Neural progenitor cell (in vitro differentiated cells): ENCODE measurements around the gene PTPRN2. TPM values are rescaled to one million over a fixed set of nuclear protein-coding genes. Genes with fewer than 3 reads are reported as not detected.

Experiments used
- DNase-seq: peaks from one replicate; pipeline ENCODE4 v3.0.0-alpha.2; 2016; ENCODE audit warnings: low spot score
- H2AFZ ChIP-seq: fragments of 200-600 bp; sonication (generic); replicated peaks from 2 replicates; pipeline ENCODE4 v1.6.1; 2016; ENCODE audit warnings: antibody characterized with exemption
- H3F3A ChIP-seq: fragments of 200-600 bp; sonication (generic); 2 replicates; pipeline ENCODE4 v1.6.1; 2016; ENCODE audit warnings: antibody characterized with exemption, low read depth
- H3K27ac ChIP-seq: fragments of 200-600 bp; sonication (generic); 2 replicates; pipeline ENCODE4 v1.5.1; 2016; ENCODE audit warnings: mild to moderate bottlenecking
- H3K27me3 ChIP-seq: fragments of 200-600 bp; sonication (generic); 2 replicates; pipeline ENCODE4 v1.6.1; 2016; ENCODE audit warnings: mild to moderate bottlenecking, moderate library complexity
- H3K36me3 ChIP-seq: fragments of 200-600 bp; sonication (generic); 2 replicates; pipeline ENCODE4 v1.5.1; 2016
- H3K4me1 ChIP-seq: fragments of 200-600 bp; sonication (generic); 2 replicates; pipeline ENCODE4 v1.6.1; 2016; ENCODE audit warnings: mixed run types
- H3K4me2 ChIP-seq: fragments of 200-600 bp; sonication (generic); 2 replicates; pipeline ENCODE4 v1.6.1; 2016
- H3K4me3 ChIP-seq: fragments of 200-600 bp; sonication (generic); 2 replicates; pipeline ENCODE4 v1.5.1; 2016
- H3K79me2 ChIP-seq: fragments of 200-600 bp; sonication (generic); 2 replicates; pipeline ENCODE4 v1.6.1; 2016; ENCODE audit warnings: low read depth
- H3K9ac ChIP-seq: fragments of 200-600 bp; sonication (generic); 2 replicates; pipeline ENCODE4 v1.6.1; 2016
- H3K9me3 ChIP-seq: fragments of 200-600 bp; sonication (generic); 2 replicates; pipeline ENCODE4 v1.5.1; 2016; ENCODE audit warnings: low read depth
- H4K20me1 ChIP-seq: fragments of 200-600 bp; sonication (generic); 2 replicates; pipeline ENCODE4 v1.6.1; 2016; ENCODE audit warnings: low read depth
- H3K27ac Mint-ChIP-seq: 3 replicates; pipeline ENCODE4 v1.8.0; 2021; ENCODE audit warnings: mixed read lengths
- H3K27me3 Mint-ChIP-seq: 2 replicates; pipeline ENCODE4 v1.8.0; 2022; ENCODE audit warnings: low read depth, mild to moderate bottlenecking, inconsistent platforms, moderate library complexity, mixed read lengths; ENCODE audit not compliant: insufficient read depth
- H3K36me3 Mint-ChIP-seq: 3 replicates; pipeline ENCODE4 v1.8.0; 2021; ENCODE audit warnings: mixed read lengths
- H3K4me1 Mint-ChIP-seq: 3 replicates; pipeline ENCODE4 v1.8.0; 2021; ENCODE audit warnings: mixed read lengths
- H3K4me3 Mint-ChIP-seq: 3 replicates; pipeline ENCODE4 v1.8.0; 2021; ENCODE audit warnings: mild to moderate bottlenecking, moderate library complexity, mixed read lengths
- H3K9me3 Mint-ChIP-seq: 3 replicates; pipeline ENCODE4 v1.8.0; 2020; ENCODE audit warnings: mixed read lengths
- EZH2 ChIP-seq: fragments of 200-600 bp; sonication (generic); IDR thresholded peaks from 2 replicates; pipeline ENCODE4 v1.6.1; 2017; ENCODE audit warnings: antibody characterized with exemption, mild to moderate bottlenecking, moderate library complexity
- EZH2phosphoT487 ChIP-seq: fragments of 200-600 bp; sonication (generic); IDR thresholded peaks from 2 replicates; pipeline ENCODE4 v1.6.1; 2017; ENCODE audit warnings: antibody characterized with exemption
- total RNA-seq: library from RNA; depleted of rRNA; stranded (reverse); fragments of >200 nt; gene quantifications from 2 replicates; pipeline ENCODE4 v1.2.3, GENCODE V29; 2015; ENCODE audit warnings: low replicate concordance
- TF ChIP-seq, protein P1 (sequence below): fragments of 200-600 bp; sonication (generic); IDR thresholded peaks from 2 replicates; pipeline ENCODE4 v1.5.1; 2017; ENCODE audit warnings: antibody characterized with exemption, mild to moderate bottlenecking

Gene PTPRN2
- total RNA-seq, 1 donor from 2014 or later: 3.0 TPM

DNA sequence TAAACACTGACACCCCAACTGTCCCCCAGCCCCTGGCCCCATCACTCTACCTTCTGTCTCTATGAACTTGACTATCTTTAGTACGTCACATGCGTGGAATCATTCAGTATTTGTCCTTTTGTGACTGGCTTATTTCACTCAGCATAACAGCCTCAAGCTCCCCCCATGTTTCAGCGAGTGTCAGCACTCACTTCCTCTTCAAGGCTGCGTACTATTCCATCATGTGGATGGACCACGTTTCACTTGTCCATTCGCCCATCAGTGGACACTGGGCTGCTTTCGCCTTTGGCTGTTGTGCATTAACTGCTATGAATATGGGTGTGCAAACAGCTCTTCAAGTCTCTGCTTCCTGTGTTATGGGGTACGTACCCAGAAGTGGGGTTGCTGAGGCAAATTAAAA lies 100.7 kb downstream of the PTPRN2 start:
- Histone ChIP-seq H3K4me2 (no peak overlapping the region), H3K9me3 (no peaks in the 10 kb centered on the region), H3K36me3 (no peaks in the 10 kb centered on the region), H4K20me1 (no peaks in the 10 kb centered on the region), H2AFZ (no peak overlapping the region), H3K4me3 (no peak overlapping the region), H3K27me3 (no peaks in the 10 kb centered on the region), H3K79me2 (no peaks in the 10 kb centered on the region), H3K4me1 (peaks cover 6% of the 10 kb centered on the region), H3F3A (no peaks in the 10 kb centered on the region), H3K27ac (no peak overlapping the region), H3K9ac (no peak overlapping the region)
- peaks cover 22% of the 10 kb centered on the region for H3K4me1 Mint-ChIP-seq
- no peak for DNase-seq
- no peaks in the 10 kb centered on the region for H3K36me3 Mint-ChIP-seq
- peaks cover 5% of the 10 kb centered on the region for H3K9me3 Mint-ChIP-seq
- no peak overlapping the region for H3K4me3 Mint-ChIP-seq
- no peak overlapping the region for H3K27ac Mint-ChIP-seq
- no peak for TF ChIP-seq EZH2
- TF ChIP-seq EZH2phosphoT487: no peak
- TF ChIP-seq, protein P1, sequence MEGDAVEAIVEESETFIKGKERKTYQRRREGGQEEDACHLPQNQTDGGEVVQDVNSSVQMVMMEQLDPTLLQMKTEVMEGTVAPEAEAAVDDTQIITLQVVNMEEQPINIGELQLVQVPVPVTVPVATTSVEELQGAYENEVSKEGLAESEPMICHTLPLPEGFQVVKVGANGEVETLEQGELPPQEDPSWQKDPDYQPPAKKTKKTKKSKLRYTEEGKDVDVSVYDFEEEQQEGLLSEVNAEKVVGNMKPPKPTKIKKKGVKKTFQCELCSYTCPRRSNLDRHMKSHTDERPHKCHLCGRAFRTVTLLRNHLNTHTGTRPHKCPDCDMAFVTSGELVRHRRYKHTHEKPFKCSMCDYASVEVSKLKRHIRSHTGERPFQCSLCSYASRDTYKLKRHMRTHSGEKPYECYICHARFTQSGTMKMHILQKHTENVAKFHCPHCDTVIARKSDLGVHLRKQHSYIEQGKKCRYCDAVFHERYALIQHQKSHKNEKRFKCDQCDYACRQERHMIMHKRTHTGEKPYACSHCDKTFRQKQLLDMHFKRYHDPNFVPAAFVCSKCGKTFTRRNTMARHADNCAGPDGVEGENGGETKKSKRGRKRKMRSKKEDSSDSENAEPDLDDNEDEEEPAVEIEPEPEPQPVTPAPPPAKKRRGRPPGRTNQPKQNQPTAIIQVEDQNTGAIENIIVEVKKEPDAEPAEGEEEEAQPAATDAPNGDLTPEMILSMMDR: no peak
- peaks cover 6% of the 10 kb centered on the region for H3K27me3 Mint-ChIP-seq

DNA sequence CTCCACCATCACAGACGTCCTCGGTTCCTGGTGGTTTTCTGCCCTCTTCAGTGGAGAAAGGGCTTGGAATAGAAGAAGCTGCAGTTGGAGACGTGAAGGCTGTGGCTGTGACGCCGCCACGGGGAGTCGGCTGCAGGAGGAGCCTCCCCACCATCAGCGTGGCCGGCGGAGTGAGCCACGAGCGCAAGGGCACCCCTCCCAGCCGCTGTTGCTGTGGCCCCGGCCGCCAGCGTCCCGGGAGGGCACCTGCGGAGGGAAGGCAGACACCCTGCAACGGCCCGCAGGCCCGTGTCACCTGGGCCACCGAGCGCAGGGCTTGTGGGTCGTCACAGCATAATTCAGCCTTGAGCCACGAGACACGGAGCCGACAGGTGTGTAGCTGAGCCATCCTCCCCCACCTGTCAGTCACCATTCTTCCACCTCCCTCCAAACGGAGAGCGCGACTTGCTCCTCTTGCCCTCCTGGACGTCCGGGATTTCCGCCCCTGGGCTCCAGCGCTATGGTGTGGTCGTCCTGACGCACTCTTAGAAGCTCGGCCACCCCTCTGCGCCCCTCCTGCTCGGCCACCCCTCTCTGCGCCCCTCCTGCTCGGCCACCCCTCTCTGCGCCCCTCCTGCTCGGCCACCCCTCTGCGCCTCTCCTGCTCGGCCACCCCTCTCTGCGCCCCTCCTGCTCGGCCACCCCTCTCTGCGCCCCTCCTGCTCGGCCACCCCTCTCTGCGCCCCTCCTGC lies 102.7 kb downstream of the PTPRN2 start:
- Histone ChIP-seq H3F3A (no peaks in the 10 kb centered on the region), H2AFZ (no peak overlapping the region), H3K9me3 (no peaks in the 10 kb centered on the region), H3K9ac (no peak overlapping the region), H3K4me1 (peaks cover 6% of the 10 kb centered on the region), H3K4me3 (no peak overlapping the region), H3K36me3 (no peaks in the 10 kb centered on the region), H3K4me2 (no peak overlapping the region), H3K27ac (no peak overlapping the region), H3K27me3 (no peaks in the 10 kb centered on the region), H4K20me1 (no peaks in the 10 kb centered on the region), H3K79me2 (no peaks in the 10 kb centered on the region)
- TF ChIP-seq EZH2 (no peak), EZH2phosphoT487 (no peak)
- TF ChIP-seq, protein P1: no peak
- DNase-seq: no peak
- peaks cover 21% of the 10 kb centered on the region for H3K4me1 Mint-ChIP-seq
- H3K4me3 Mint-ChIP-seq: no peak overlapping the region
- H3K27me3 Mint-ChIP-seq: peaks cover 8% of the 10 kb centered on the region
- H3K36me3 Mint-ChIP-seq: no peaks in the 10 kb centered on the region
- H3K9me3 Mint-ChIP-seq: peaks cover 11% of the 10 kb centered on the region
- H3K27ac Mint-ChIP-seq: no peak overlapping the region

DNA sequence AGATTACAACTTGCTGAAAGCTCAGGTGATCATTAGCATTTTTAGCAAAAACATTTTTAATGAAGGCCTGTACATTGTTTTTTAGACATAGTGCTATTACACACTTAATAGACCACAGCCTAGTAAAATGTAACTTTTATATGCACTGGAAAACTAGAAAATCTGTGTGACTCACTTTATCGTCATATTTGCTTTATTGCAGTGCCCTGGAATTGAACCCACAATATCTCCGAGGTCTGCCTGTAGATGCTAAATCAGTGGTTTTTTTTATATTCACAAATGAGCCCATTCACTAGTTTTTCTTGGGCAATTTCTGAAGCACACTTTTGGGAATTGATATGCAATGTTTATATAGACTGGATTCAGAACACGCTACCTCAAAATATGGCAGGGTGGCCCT lies 105.1 kb downstream of the PTPRN2 start:
- Histone ChIP-seq H2AFZ (no peak overlapping the region), H3K9ac (no peak overlapping the region), H3K27me3 (no peaks in the 10 kb centered on the region), H3K9me3 (no peaks in the 10 kb centered on the region), H3K4me2 (no peak overlapping the region), H3F3A (no peaks in the 10 kb centered on the region), H3K27ac (no peak overlapping the region), H4K20me1 (no peaks in the 10 kb centered on the region), H3K36me3 (no peaks in the 10 kb centered on the region), H3K4me1 (peaks cover 2% of the 10 kb centered on the region), H3K4me3 (no peak overlapping the region), H3K79me2 (no peaks in the 10 kb centered on the region)
- Mint-ChIP-seq H3K4me1 (peaks cover 22% of the 10 kb centered on the region), H3K36me3 (no peaks in the 10 kb centered on the region), H3K9me3 (peaks cover 14% of the 10 kb centered on the region), H3K27ac (no peak overlapping the region), H3K4me3 (no peak overlapping the region), H3K27me3 (peaks cover 5% of the 10 kb centered on the region)
- no peak for DNase-seq
- TF ChIP-seq, protein P1: no peak
- TF ChIP-seq EZH2phosphoT487: no peak
